Measurements from ENCODE around the gene DENND6A.

The DENND6A gene

DNA sequence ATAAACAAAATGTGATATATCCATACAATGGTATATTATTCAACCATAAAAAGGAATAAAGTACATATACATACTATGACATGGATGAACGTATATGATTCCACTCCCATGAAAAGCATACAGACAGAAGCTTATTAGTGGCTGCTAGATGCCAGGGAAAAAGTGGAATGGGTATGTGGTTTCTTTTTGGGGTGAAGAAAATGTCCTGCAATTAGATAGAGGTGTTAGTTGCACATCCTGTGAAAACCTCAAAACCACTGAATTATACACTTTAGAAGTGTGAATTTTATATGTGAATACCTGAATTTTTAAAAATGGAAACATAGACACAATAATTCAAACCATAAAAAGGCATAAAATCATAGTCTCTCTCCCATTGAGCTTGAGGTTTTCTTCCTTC, 11.2 kb downstream of the DENND6A start:
- TF ChIP-seq, protein P1, sequence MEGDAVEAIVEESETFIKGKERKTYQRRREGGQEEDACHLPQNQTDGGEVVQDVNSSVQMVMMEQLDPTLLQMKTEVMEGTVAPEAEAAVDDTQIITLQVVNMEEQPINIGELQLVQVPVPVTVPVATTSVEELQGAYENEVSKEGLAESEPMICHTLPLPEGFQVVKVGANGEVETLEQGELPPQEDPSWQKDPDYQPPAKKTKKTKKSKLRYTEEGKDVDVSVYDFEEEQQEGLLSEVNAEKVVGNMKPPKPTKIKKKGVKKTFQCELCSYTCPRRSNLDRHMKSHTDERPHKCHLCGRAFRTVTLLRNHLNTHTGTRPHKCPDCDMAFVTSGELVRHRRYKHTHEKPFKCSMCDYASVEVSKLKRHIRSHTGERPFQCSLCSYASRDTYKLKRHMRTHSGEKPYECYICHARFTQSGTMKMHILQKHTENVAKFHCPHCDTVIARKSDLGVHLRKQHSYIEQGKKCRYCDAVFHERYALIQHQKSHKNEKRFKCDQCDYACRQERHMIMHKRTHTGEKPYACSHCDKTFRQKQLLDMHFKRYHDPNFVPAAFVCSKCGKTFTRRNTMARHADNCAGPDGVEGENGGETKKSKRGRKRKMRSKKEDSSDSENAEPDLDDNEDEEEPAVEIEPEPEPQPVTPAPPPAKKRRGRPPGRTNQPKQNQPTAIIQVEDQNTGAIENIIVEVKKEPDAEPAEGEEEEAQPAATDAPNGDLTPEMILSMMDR (IDR thresholded peaks at IDR 0.05; ENCODE audit: insufficient read depth, missing control alignments) = no peak
- no peak for DNase-seq (ENCODE audit: insufficient read length, low spot score)
- FAIRE-seq = no peak

DNA sequence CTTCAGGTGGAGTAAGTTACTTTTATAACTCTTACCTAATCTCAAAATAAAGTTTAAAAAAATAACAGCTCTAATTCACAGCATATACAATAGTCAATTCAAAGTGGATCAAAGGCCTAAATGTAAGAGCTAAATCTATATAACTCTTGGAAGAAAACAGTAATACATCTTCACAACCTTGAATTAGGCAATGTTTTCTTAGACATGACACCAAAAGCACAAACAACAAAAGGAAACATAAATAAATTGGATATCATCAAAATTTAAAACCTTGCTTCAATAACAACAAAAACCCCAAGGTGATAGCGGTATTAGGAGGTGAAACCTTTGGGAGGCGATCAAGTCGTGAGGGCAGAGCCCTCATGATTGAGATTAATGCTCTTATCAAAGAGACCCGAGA, 12.8 kb downstream of the DENND6A start:
- FAIRE-seq (no peak), DNase-seq (ENCODE audit: insufficient read length, low spot score) (no peak)
- TF ChIP-seq, protein P1 (IDR thresholded peaks at IDR 0.05; ENCODE audit: insufficient read depth, missing control alignments) = no peak

- FAIRE-seq = no peak
- DNase-seq (ENCODE audit: insufficient read length, low spot score) = no peak
- TF ChIP-seq, protein P1 (IDR thresholded peaks at IDR 0.05; ENCODE audit: insufficient read depth, missing control alignments) = no peak
Measured at GRCh38 chr3:57675530-57675929, 17.3 kb downstream of the DENND6A start.

DNA sequence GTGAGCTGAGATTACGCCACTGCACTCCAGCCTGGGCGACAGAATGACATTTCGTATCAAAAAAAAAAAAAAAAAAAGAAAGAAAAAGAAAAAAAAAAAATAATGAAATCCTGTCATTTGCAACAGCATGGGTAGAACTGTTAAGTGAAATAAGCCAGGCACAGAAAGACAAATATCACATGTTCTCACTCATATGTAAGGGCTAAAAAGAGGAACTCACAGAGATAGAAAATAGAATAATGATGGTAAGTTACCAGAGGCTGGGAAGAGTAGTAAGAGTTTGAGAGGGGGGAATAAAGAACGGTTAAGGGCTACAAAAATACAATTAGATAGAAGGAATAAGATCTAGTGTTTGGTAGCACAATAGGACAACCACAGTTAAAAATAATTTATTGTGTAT, 19.7 kb downstream of the DENND6A start:
- FAIRE-seq = no peak
- no peak for DNase-seq (ENCODE audit: insufficient read length, low spot score)
- TF ChIP-seq, protein P1 (IDR thresholded peaks at IDR 0.05; ENCODE audit: insufficient read depth, missing control alignments) = no peak

DNA sequence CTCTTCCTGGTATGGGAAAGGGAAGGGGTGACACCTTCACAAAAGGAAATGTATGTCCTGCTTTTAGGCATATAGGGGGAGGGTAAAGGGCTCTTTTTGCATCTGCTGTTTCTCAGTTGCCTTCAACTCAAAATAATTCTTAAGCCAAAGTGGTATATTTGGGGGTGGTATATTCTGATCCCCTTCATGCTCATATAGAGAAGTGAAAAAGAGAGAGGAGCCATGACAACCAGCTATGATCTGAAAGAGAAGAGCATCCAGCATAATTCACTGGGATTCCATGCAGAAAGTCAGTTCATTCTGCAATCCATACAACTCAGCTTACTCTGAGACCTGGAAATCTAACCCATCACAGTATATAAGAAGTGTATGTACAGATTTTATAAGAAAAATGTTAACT, 22.3 kb downstream of the DENND6A start:
- TF ChIP-seq, protein P1 (IDR thresholded peaks at IDR 0.05; ENCODE audit: insufficient read depth, missing control alignments) = no peak
- no peak for FAIRE-seq
- DNase-seq (ENCODE audit: insufficient read length, low spot score) = no peak

DNA sequence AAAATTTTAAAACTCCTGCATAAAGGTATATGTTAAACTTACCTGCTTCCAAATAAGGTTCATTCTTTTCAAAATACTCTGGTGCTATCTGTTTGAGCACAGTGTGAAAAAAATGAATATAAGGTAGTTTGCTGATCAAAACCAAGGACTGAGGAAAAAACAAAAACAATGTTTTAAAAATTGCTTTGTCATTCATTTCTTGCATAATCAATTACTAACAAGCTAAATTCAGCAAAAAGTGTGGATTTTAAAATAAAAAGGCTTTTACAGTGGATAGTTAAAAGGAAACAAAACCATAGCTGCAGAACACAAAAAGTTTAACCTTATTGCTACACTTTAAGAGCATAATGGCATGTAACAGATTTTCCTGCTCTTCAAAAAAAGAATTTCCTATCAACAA, 31.5 kb downstream of the DENND6A start:
- FAIRE-seq (no peak), DNase-seq (ENCODE audit: insufficient read length, low spot score) (no peak)
- TF ChIP-seq, protein P1 (IDR thresholded peaks at IDR 0.05; ENCODE audit: insufficient read depth, missing control alignments) = no peak

DNA sequence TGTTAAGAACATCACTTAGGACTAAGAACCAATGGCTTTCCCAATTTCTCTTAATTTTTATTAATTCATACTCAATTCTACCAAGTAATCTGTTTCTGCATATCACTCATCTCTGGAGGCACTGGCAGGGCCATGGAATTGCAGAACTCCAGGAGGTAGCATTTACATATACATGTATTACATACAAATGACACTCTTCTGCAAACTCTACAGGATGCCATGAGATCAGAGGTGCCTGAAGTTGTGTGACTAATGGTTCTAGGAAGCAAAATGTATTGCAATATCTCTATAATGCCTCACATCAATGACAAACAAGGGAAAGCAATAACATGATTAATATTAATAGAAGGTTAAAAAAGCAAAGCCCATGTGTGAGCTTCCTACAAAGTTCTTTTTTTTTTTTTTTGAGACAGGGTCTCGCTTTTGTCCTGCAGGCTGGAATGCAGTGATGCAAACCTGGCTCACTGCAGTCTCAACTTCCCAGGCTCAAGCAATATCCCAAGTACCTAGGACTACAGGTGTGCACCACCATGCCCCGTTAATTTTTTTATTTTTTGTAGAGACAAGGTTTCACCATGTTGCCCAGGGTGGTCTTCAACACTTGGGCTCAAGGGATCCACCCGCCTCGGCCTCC, 33.0 kb downstream of the DENND6A start:
- no peak for FAIRE-seq
- TF ChIP-seq, protein P1 (IDR thresholded peaks at IDR 0.05; ENCODE audit: insufficient read depth, missing control alignments) = no peak
- DNase-seq (ENCODE audit: insufficient read length, low spot score) = no peak
